Stimulated activated CD8-positive, alpha-beta memory T cell treated with anti-CD3 and anti-CD28 coated beads, Interleukin-12 subunit alpha, Interleukin-12 subunit beta, amount 100 ng/mL, for 4 hours (primary cell): ENCODE measurements around the gene PPARGC1A.

Experiments
- DNase-seq: peaks from one replicate; pipeline ENCODE4 v3.0.0-alpha.2; 2020; ENCODE audit warnings: low read depth

The PPARGC1A gene

DNA sequence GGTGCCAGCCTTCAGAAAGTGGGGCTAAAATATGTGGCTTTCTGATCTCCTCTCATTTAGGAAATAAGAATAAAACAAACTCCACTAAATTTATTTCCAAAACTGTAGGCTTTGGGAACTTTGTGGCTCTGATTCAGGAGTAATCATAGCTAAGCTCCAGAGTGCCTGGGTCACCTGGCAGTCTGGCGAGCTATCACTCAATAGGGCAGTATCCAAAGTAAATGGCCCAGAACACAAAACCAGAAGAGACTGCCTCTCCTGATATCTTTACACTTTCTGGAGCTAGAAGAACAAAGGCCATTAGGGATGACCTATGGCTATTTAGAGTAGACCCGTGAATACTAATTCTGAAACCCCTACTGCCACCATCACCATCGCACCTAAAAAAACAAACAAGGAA lies 17.0 kb upstream of the PPARGC1A start:
- no peak for DNase-seq

DNA sequence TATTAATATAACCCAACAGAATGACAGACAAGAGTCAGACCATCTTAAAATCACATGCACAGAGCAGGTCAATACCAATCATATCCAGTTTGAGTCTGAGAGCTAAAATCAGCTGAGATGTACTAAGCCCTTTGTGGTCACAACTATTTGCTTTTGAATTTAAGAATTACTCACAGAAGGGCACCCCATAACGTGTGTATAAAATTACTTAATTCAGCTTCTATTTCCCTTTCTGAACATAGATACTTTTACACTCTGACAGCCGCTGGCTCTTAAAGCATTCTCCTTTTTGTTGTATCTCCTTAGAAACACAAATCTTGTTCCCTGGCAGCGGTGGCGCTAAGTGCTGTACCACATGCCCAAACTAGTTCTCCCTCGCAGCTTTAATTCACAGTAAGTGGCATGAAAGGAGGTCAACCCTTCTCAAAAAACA lies 14.8 kb upstream of the PPARGC1A start:
- no peak for DNase-seq

DNA sequence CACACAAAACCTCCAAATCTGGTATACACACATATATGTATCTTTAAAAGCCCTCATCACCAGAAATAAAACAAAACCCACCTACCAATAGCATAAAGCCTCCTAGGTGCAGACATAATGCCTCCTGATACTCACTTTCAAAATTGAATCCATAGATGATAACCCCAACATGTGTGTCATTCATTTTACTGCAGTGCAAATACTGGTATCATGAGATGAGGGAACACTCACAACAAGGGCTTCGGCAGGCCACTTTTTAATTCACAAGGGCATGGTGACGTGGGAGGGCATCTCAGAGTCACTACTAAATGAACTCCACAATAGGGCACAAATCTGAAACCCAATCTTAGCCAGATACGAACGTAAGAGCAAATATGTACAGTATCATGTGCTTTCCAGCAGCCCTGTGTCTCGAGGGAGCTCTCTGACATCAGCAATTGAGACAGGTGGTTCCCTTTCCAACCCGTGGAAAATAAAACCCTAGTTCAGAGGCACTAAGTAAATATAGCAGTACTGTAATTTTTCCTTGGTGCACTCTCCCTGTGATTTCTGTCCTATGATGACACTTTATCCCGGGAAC lies 14.1 kb upstream of the PPARGC1A start:
- no peak for DNase-seq

DNA sequence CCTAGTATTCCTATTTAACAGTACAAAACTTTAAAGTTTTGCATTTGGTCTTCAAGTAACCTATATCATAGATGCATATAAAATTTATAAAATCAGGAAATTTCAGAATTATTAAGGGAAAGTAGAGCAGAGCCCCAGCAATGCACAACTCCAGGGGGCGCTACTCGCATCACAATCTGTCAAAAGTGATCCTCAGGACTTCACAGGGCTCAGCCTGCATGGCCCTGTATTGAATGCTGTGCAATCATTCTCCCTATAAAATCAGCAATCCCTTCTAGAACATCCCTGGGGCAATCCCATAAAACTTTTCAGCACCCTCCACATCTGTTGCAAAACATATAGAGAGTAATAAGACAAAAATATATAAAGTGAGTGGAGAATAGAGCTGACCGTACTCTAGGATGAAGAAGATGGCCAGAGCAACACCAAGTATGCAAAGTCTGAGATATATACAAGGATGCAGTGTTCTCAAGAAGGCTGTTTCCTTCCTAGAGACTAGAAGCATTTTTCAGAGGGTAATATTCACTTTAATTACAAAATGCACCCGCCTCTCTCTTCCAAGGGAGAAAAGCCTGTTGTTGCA lies 12.5 kb upstream of the PPARGC1A start:
- no peak for DNase-seq

DNA sequence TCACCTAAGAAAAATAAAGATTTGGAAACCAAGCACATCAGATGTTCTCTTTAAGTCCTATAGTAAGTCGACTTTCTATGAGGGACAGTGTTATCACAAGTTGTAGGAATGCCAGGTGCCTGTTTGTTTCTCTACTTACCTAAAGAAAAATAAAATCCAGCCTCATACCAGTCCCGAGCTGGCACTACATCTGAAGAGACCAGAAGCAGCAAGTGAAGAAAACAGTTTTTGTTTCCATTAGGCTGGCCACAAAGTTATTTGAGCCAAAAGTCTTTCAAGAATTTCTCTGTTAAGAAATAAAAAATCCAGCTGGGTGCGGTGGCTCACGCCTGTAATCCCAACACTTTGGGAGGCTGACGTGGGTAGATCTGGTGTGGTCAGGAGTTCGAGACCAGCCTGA lies 10.8 kb upstream of the PPARGC1A start:
- DNase-seq: no peak

DNA sequence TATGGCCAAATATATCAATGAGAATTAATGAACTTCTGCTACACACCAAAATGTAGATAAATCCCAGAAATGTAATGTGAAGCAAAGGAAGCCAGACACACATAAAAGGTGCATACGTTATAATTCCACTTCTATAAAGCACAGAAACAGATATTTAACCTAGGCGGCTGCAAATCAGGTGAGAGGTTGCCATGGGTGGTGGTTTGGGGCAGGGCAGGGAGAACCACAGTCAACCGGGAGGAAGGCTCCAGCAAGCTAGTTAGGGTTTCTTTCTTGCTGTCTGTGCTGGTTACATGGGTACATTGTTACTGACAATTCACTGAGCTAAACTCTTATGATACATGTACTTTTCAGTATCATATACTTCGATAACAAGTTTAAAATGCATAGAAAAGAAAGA lies 9.7 kb upstream of the PPARGC1A start:
- DNase-seq: no peak

DNA sequence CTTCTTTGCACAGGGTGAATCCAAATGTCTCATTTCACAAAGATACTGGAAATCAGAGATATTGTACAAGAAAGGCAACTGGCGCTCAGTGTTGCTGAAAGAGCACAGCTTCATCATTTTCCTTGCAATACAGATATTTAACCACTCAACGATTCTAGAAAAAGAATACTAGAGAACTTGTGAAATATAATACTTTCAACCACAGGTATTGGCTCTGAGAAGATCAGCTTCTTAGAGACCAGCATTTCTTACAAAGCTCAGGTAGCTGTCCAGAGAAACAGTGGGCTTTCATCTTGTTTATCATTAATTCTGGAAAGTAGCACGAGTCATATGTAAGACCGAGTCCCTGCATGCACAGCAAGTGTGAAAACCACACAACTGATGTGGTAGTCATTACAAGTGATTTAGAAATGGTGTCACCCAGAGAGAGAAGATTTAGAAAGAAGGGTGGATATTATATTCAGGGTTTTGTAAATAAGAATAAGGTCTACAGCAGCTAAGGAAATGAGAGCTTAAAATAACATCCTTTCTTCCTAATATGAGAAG lies 7.8 kb upstream of the PPARGC1A start:
- no peak for DNase-seq

DNA sequence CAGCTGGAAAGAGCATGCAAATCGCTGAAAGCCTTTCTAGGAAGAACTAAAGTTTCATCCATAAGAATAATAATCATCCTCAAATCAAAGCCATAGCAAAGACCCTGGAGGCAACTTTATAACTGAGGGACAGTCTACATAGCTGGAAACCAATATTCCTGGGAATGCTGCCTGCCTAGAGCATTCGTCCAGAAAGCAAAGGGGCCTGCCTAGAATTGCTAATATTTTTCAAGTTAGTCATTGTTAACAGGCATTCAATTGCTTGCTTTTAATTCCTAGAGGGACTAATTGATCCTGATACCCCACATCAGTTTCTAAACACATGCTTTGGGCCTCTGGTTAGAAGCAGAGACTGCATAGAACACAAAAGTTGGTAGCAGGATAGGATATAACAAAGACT lies 4.2 kb upstream of the PPARGC1A start:
- DNase-seq: no peak

DNA sequence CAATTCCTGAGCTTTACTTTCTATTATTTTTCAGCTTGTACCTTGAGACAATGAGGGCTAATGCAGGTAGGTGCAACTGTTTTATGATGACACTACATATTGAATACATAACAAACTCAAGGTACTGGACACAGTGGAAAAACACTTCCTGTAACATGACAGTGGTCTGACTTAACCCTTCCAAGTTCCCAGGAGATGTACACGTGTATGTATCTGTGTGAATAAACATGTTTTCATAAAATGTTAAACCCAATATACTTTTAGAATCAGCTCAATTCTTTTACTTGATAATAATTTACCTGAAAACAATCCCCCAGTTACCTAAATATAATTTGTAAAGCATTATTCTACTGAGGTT lies 1.2 kb upstream of the PPARGC1A start:
- DNase-seq: no peak

DNA sequence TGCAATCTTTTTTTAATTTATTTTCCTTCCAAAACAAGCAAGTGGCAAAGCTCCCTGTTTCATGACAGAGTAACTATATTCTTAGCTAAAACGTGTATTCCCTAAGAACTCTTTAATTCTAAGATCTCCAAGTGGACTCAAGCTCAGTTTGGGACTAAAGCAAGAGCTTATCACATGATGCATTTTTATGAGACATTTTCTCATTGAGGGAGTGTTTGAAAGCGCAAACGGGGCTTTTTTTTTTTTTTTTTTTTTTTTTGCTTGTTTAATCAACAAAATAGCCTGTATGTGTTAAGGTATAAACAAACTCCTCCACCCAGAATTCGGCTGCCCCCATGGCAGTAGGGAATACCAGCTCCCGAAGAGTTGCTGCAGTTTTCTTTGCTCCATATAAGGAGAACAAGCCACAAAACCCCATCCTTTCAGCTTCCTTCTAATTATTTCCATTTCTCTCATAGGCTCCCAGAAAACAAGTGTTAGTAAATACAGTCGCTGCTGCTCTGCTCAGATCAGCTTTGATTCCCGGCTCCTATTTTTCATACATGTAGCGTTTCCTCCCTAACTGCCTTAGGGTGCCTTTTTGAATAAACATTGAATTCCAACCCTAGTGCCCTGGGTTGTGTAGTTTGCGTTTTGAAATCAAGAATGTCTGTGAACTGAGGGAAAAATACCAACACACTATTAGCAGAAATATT lies 669 bp upstream of the PPARGC1A start:
- no peak for DNase-seq

DNA sequence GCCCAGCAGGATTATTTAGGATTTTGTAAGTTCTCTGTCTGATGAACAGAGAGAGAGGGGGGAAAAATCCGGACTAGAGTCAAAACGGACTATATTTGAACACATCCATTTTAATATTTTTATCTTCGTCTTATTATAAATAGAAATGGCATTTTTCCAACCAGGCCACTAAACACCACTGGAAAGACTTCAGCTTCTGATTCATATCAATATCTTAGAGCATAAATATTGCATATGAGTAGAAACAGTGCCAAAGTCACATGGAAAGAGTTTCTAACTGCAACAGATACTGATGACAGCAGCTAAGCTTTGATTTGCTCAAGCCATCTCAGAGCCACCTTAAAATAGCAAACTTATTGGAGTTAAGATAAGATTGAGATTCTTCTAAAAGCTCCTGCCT lies 456 bp downstream of the PPARGC1A start:
- DNase-seq: no peak

DNA sequence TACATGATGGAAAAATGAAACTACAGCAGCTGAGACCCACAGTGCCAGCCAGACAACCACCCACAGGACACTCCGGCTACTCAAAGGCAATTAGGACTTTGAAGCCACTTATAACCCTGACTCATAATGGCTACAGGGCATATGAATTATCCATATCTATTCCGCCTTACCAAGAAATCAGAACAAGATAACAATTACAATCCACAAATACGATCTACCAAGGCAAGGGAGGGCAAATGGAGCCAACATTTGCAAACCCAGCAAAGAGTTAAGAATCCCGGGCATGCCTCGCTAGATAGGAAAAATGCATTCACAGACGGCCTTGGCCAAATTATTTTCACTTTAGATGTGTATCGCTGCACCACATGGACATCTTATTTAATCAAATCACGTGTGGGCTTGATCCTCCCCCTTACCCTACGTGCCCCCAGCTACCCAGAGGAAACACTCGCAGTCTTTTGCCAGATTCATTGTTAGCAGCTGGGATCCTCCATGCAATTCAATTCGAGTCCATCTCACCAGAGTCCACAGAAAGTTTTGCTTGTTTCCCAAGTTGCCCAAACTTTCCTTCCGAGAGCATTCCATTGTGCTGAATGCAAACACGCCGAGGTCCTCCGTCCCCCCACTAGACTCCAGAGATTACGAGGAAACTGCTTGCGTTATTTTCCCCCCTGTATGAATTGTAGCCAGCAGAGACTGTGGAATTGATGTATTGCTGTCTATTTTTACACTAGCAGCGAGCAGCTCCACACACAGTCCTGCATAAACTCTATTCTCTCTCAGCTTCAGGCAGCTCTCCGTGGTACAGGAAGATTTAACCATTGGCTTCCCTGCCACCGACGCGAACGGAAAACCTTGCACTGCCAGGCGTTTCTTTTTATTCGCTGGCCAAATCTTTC lies 1.2 kb downstream of the PPARGC1A start:
- no peak for DNase-seq

DNA sequence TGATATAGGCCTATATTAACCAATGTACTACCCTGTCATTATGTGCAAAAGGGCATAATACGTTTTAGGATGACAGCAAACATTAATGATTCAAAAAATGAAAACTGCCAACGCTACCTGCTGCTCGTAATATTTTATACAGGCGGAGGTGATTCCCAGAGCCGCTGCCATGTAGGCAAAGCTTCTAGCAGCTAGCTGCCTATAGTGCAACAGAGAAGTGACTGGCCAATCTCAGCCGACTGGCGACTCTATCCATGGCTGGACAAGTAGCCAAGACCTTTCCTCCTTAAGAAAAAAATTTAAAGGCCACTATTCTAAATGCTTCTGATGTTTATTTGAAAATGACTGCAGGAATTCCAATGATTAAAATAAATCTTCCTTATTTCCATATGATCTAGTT lies 1.9 kb downstream of the PPARGC1A start:
- no peak for DNase-seq

DNA sequence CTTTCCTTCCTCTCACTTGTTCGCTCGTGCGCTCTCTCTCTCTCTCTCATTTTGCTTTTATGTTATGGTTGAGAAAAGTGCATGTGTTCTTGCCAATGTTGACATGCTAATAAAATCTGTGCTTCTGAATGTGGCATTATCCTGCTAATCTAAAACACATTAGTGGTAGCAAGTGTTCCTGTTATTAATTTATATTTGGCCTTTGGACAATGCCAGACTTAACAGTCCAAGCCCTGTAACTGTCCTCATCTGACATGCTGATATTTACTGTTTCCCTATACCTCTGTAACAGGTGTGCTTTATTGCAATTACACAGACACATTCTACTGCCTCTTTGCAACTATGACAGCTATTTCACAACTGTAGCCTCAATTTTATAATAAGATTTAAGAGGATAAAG lies 2.7 kb downstream of the PPARGC1A start:
- no peak for DNase-seq

DNA sequence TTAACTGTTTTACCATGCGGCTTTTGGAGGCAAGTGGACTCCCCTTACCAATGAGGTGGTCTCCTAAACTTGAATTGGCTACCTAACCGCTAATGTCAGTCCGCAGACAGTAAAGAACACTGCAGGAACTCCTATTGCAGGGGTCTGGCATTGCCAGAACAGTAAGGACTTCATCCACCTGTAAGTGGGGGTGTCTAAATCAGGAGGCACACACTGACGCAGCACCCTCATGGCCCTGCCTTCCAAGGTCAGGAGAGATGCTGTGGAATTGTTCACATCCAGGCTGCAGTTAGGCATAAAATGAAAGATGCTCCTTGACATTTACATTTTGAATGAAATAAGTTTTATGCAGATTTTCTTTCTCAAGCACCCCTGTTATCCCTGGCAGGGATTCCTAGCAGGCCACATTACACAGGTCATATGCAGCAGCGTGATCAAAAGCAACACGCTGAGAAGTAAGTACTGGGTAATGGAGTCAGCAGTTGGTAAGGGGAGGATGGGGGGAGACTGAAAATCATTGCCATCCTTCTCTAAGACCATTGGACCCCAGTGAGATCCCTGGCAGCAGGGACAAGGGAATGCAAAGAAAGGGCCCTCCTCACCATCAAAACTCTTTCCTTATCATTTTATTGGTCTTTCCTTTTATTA lies 3.8 kb downstream of the PPARGC1A start:
- DNase-seq: no peak

DNA sequence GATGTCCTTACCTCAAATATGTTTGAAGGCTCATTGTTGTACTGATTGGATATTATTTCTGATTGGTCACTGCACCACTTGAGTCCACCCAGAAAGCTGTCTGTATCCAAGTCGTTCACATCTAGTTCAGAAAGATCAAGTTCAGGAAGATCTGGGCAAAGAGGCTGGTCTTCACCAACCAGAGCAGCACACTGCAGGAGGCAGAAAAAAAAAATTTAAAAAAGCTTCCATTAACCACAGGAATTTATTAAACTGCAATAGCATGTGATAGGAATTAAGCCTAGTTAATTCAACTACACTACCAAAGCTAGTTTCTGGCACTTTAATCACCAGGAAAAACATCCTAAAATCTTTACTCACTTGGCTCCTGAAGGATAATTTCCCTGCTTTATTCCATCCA lies 5.1 kb downstream of the PPARGC1A start:
- DNase-seq: no peak

DNA sequence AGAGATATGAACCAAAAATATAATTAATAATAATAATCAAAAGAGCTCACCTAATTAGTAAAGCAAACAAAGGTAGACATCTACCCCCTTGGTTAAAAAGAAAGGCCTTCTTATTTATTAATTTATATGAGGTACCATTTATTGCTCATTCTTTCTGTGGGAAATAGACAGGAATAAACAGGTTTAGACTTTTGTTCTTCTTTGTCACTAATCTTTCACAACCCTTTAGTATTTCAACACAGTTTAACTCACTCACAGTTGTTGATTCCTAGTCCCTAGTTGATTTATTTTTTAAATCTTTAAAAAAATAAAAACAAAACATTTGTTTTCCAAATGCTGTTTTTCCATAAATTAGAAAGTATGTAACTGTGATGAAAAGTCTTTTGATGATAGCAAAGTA lies 5.6 kb downstream of the PPARGC1A start:
- DNase-seq: no peak

DNA sequence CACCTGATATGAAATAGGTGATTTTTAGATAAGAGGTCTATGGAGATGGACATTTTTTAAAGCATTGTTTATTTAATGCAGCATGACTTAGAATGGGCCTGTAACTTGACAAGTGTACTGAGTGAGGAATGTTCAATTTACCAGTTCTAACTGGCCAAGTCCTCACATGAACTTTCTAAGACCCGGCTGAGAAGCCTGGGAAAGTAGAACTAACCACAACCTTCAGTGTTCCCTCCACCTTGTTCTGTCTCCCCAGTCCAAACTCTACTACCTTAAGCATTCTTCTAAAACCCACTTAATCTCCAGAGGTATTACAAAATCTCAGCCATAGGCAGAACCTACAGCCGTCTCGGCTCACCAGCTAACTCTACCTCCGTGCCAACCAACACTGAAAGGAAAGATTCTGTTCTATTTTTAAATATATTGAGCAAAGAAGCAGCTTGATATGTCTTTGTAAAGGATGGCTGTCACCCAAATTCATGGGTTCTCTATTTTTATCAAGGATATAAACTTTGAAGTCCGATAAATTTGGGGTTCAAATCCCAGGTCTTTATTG lies 6.8 kb downstream of the PPARGC1A start:
- DNase-seq: no peak

DNA sequence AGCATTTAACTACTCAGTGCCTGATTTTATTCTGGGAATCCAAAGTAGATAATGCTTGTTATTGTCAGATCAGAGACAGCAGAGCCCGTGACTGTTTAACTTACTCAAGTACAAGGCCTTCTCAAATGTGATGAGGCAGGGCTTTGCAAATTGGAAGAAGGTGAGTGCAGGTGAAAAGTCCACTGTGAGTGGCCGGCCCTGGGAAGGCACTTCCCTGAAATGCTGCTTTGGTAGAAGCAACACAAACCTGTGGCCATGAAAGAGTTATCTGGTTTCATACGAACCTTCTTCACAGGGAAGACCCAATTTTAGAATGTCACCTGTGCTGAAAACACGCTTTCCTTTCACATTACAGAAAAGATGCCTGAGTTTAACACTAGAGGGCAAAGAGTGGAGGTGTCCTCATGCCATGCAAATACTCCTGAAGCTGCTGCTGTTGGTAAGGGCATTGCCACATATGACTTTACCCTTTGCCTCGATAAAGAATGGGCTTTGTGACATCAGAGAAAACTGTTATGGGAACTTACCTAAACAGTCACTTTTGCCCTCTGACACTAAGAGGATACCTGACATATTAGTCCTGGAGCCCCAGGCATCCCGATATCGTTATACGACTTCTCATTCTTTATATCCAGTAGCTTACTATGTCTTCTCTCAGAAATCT lies 8.0 kb downstream of the PPARGC1A start:
- no peak for DNase-seq

DNA sequence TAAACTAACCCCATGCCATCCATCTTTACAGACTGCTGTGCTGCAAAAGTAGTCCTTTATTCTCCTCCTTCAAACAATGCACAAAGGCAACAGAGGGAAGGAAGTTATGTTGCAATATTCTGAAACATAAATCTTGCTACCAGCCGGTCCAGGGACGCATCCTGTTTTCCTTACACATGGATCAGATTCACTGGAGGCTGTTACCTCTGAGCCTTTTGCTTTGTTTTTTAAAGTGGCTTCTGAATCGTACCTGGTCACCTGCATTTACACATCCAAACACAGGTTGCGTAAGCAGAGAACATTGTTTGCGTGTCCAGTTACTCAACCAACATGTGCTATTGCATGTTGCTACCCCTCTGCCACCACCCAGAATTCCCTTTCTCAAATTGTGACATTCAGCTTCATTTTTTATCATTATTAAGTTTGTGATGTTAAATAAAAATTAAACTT lies 8.8 kb downstream of the PPARGC1A start:
- no peak for DNase-seq
